HG02973 (cell line): ENCODE measurements around the gene MTARC1.

Experiments
- ATAC-seq: cut with Tn5 transposase; IDR thresholded peaks from one replicate; pipeline ENCODE4 v1.9.1; 2021; ENCODE audit warnings: moderate library complexity; ENCODE audit not compliant: unreplicated experiment

The MTARC1 gene

DNA sequence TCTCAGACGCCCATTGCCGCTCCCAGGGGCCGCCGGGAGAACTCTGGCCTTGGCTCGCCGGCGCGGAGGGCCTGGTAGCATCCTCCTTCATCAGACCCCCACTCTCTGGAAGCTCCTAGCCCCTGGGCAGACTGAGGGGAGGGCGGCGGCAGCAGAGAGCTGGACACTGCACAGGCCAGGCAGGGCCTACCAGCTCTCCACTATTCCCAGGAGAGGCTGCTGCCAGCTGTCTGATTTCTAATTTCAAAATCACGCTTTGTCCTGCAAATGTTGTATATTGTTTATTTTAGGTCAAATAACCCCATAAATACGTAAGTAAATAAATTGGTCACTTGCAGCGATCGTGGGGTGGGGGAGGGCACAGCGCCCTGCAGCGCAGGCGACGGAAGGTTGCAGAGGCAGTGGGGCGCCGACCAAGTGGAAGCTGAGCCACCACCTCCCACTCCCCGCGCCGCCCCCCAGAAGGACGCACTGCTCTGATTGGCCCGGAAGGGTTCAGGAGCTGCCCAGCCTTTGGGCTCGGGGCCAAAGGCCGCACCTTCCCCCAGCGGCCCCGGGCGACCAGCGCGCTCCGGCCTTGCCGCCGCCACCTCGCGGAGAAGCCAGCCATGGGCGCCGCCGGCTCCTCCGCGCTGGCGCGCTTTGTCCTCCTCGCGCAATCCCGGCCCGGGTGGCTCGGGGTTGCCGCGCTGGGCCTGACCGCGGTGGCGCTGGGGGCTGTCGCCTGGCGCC, at the start of gene MTARC1:
TSS of gene MTARC1 (plus strand) at position 577 of the 732 bp plus-strand sequence. CDS start at position 609, 32 bp downstream.
- ATAC-seq: peak; percentile 57

- no peak for ATAC-seq
Observed at GRCh38 chr1:220741349-220741748, 45.4 kb upstream of the MTARC1 start.

DNA sequence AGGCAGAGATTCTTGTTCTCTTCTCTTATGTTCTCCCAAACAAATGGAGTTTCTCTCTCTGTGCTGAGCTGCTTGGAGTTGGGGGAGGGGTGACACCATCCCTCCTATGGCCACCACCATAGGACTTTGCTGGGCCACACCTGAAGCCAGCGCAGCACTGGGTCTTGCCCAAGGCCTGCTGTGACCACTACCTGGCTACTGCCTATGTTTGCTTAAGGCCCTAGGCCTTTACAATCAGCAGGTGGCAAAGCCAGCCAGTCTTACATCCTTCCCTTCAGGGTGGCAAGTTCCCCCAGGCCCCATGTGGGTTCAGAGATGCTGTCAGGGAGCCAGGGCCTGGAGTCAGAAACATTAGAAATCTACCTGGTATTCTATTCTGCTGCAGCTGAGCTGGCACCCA, 44.9 kb upstream of the MTARC1 start:
- ATAC-seq: no peak

DNA sequence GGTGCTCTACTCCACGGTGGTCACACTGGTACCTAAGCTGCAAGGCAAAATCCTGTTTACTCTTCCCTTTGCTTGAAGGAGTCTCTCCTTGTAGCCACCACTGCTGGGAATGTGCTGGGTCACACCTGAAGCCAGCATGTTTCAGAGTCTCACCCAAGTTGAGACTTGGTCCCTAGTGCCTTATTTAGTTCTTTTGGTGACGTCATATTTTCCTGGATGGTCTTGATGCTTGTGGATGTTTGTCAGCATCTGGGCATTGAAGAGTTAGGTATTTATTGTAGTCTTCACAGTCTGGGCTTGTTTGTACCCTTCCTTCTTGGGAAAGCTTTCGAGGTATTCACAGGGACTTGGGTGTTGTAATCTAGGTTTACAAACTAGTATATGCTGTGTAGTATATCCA, 44.2 kb upstream of the MTARC1 start:
- no peak for ATAC-seq

- ATAC-seq: no peak
Observed at GRCh38 chr1:220746851-220747250, 39.9 kb upstream of the MTARC1 start.

DNA sequence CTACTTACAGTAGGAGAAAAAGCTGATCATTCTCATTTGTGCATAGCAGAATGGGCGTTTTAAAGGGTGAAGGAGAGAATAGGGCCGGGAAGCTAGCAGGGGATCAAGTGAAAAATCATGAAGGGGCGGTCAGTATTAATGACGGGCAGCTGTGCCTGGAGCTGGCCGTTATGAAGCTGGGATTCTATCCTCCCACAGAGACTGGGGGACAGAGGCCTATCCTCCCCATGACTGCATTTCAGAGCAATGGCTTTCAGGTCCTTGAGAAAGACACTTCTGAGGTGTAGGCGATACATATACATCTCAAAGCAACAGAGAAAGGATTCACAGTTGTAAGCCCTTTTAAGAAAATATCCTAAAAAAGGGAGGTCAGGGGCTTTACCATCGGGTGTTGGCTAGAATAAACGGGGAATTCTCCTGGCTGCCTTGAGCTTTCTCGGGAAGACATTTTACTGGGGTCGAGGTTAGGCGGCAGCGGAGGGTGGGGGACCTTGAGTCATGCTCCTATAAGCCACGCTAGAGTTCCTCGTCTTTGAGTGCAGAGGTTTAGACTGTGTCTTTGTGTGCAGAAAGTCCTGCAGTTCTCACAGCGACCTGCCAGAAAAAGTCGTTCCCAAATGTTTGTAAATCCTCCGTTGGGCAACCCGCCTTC, 39.1 kb upstream of the MTARC1 start:
- ATAC-seq: no peak

DNA sequence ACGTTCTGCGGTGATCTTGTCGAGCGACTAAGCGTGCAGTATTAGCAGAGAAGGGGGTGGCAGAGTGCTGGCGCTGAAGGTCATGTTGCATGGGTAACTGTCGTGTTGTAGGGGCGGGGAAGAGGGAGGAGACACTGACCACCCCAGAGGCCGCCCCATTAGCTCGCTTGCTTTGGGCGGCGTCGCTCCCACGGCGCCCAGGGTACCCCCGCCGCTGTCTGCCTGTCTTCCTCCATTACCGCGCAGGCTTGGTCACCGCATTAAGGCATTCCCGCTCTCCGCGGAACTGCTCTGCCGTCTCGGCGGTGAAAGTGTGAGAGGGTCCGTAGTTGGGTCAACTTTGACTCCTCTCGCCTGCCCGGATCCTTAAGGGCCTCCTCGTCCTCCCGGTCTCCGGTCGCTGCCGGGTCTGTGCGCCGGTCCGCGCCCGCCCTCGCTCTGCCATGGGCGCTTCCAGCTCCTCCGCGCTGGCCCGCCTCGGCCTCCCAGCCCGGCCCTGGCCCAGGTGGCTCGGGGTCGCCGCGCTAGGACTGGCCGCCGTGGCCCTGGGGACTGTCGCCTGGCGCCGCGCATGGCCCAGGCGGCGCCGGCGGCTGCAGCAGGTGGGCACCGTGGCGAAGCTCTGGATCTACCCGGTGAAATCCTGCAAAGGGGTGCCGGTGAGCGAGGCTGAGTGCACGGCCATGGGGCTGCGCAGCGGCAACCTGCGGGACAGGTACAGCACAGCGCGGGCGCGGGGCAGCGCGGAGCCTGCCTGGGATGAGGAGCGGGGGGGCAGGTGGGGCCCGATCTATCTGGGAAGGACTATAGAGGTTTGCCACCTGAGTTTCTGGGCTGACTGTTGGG, 38.4 kb upstream of the MTARC1 start, which contains the start of gene MTARC2:
TSS of gene MTARC2 (plus strand) at position 234 of the 846 bp plus-strand sequence. CDS start at position 444, 210 bp downstream.
- peak; percentile 77 for ATAC-seq

GRCh38 chr1:220748936-220749335, 37.8 kb upstream of the MTARC1 start:
- no peak for ATAC-seq

DNA sequence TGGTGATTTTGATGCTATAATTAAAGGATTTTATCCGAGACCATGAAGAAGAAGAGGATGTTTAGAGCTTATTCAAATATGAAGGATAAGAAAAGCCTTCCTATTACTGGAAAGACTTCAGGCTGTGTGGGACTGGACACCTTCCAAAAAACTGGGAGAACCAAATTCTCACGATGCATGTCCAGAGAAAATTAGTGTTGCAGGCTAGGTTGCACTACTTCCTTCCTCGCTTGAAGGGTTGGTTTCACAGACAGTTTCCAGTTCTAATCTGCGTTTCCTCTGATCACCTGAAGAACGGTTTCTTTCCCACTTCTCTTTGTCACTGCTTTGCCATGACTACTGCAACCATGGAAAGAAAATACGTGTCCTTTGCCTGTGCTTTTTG, 36.6 kb upstream of the MTARC1 start:
- ATAC-seq: no peak

DNA sequence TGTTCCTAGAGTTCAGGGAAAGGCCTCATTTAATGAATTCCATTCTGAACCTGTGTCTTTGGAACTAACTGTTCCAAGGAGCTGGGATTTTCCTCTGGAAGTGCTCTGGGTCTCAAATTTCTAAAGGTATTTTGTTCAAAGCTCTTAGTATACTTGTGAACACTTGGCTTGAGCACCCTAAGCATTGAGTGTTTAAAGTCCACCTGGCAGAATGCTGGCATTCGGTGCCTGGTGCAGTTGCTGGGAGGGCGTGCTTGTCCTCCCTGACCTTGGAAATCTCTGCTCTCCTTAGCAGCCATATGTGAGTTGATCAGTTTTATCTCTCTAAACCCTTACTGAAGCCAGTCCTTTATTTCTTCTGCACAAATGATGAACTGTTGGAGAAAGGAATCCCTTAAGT, 35.6 kb upstream of the MTARC1 start:
- ATAC-seq: no peak

- no peak for ATAC-seq
Observed at GRCh38 chr1:220754212-220754917, 32.3 kb upstream of the MTARC1 start.

DNA sequence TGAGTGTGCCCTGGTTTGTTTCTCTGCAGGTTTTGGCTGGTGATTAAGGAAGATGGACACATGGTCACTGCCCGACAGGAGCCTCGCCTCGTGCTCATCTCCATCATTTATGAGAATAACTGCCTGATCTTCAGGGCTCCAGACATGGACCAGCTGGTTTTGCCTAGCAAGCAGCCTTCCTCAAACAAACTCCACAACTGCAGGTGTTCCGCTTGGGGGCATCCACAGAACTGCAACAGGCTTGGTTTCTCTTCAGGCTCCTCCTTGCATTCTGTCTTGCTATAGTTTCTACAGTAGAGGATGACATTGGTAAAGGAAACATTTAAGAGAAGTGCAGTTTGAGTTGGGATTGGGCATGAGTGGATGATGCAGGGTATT, 31.8 kb upstream of the MTARC1 start:
- ATAC-seq: no peak

DNA sequence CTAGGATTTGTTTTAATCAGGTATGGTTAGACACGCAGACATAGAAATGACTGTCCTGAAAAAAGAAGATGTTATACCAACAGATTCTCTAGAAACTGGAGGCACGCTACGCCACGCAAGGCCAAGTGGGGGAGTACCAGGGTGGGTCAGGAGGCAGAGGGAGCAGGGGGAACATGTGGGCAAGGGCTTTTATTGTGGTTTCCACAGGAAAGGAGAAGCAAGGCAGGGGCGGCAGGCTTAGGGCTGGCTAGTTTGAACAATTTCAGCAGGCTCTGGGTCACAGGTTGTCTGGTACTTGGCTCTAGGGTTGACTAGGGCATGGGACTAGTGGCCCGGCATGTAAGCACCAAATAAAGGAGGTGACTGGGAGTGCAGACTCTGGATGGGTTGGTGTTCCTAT, 31.4 kb upstream of the MTARC1 start:
- no peak for ATAC-seq

DNA sequence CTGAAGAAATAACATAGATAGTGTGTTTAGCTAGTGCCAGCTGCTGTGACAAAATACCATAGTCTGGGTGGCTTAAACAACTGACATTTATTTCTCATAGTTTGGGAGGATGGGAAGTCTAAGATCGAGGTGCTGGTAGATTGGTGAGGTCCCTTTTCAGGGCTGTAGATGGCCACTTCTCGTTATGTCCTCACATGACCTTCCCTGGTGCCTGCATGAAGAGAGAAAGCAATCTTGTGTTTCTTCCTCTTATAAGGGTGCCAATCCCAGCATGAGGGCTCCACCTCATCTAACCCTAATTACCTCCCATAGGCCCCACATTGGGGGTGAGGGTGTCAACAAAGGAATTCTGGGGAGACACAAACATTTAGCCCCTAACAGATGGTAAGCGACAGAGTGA, 29.3 kb upstream of the MTARC1 start:
- no peak for ATAC-seq

DNA sequence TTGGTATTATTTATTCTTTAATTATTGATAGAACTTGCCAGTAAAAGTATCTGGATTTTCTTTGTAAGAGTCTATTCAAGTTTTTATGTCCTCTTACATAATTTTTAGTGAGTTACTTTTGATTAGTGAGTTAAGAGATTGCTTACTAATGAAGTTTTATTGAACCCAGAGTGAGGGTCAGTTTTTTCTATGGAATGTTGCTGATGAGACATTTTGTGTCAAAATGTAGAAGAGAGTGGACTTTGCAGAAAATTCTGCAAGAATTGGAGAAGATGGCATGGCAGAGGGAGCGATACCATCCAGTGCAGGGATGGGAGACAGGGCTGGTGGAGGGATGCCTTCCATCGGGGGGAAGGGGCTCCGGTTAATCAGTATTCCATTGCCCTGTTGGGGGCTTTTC, 27.6 kb upstream of the MTARC1 start:
- ATAC-seq: no peak

DNA sequence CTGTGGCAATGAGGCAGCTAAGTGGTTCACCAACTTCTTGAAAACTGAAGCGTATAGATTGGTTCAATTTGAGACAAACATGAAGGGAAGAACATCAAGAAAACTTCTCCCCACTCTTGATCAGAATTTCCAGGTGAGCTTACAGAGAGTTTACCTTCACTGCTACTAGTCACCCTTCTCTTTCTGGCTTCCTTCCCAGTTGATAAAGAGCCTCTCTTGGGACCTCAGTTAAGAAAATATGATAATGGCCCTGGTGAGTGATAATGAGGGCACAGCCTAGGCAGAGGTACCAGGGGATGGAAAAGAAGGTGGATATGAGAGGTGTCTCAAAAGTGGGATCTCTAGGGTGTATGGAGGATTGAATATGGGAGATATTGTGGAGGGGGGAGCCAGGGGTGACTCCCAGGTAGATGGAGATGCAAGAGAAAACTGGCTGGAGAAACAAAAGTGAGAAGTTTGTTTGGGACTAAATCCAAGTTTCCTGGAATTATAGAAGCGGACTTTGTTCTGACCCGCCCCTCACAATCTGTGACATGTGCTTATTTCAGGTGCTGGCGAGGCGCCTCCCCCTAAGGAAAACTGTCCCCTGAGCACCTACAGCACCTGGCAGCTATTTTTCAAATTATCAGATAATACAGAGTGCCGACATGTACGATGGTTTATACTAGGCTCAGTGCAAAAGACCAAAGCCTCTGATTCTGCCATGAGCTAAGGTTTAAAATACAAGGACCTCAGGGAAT, 24.9 kb upstream of the MTARC1 start:
- no peak for ATAC-seq

DNA sequence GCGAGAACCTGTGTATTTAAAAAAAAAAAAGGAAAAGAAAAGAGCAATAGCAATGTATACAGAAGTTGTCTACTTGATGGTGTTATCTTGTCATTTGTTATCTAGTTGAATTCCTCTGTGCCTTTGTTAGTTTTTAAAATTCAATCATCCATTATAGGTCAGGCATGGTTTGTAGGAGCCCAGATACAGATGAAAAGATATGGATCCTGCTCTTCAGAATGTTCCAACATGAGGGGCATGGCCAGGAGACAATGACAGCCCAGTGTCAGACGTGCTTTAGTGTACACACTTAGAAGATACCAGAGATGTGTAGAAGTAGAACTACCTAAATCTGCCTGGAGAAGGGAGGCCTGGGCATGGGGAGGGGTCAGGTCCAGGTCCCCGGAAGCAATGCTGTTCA, 22.0 kb upstream of the MTARC1 start:
- no peak for ATAC-seq

GRCh38 chr1:220767312-220768125, 19.2 kb upstream of the MTARC1 start:
- ATAC-seq: no peak

- no peak for ATAC-seq
Observed at GRCh38 chr1:220768126-220768601, 18.5 kb upstream of the MTARC1 start.
